ENCODE measurements around the gene NPL. TPM values are rescaled to one million over a fixed set of nuclear protein-coding genes. Genes with fewer than 3 reads are reported as not detected.

The NPL gene
- total RNA-seq, 1 experiment from 2014 or later, result 2.4 TPM

- H3K4me2 ChIP-seq (ENCODE audit: insufficient read depth, insufficient read length, low read length), result no peak overlapping the region
- no peak overlapping the region for H2AK5ac ChIP-seq (ENCODE audit: insufficient read length, low read length)
- H3K4ac ChIP-seq (ENCODE audit: low read depth, low read length), result no peak overlapping the region
- no peak for DNase-seq
- no peaks in the 10 kb centered on the region for H3K9me3 ChIP-seq (ENCODE audit: control insufficient read depth, low read depth, low read length)
- WGBS (ENCODE audit: extremely low coverage, insufficient read length, low lambda C conversion rate), result no CpG with 5 or more reads among the region's 2 CpGs
- H3K23ac ChIP-seq (ENCODE audit: insufficient read length, low read depth, low read length), result no peak overlapping the region
- H3K4me3 Mint-ChIP-seq, result no peak overlapping the region
- H3K79me2 ChIP-seq (ENCODE audit: insufficient read depth, low read length), result no peaks in the 10 kb centered on the region
- H3K27ac ChIP-seq (ENCODE audit: insufficient read length, low read depth, low read length), result no peak overlapping the region
- no peak overlapping the region for H2BK20ac ChIP-seq (ENCODE audit: low read depth, low read length, poor library complexity, severe bottlenecking)
- H3K9me3 Mint-ChIP-seq, result no peaks in the 10 kb centered on the region
- no peak overlapping the region for H3K14ac ChIP-seq (ENCODE audit: insufficient read depth, low read length)
- H2BK5ac ChIP-seq (ENCODE audit: insufficient read length, low read length), result no peak overlapping the region
- H3K18ac ChIP-seq (ENCODE audit: insufficient read length, low read depth, low read length), result no peak overlapping the region
- H3K79me1 ChIP-seq (ENCODE audit: insufficient read depth, low read depth, low read length, poor library complexity, severe bottlenecking), result no peaks in the 10 kb centered on the region
- H3K4me1 ChIP-seq (ENCODE audit: insufficient read depth, low read length), result peaks cover 3% of the 10 kb centered on the region; the same call in 1 of the 2 replicates
- H4K91ac ChIP-seq (ENCODE audit: insufficient read length, low read depth, low read length), result no peak overlapping the region
- no peak overlapping the region for H2BK120ac ChIP-seq (ENCODE audit: low read depth, low read length, poor library complexity, severe bottlenecking)
- no peak for TF ChIP-seq CTCF (conservative IDR thresholded peaks at IDR 0.05)
- no peak overlapping the region for H2BK12ac ChIP-seq (ENCODE audit: insufficient read length, low read depth, low read length)
- H3K27me3 ChIP-seq (ENCODE audit: insufficient read depth, low read length), result peaks cover 18% of the 10 kb centered on the region; the same call in 1 of the 2 replicates
- no peak overlapping the region for H4K5ac ChIP-seq (ENCODE audit: insufficient read length, low read depth, low read length)
- H4K20me1 ChIP-seq (ENCODE audit: control insufficient read depth, insufficient read depth, insufficient read length), result no peaks in the 10 kb centered on the region
- H3K36me3 Mint-ChIP-seq (ENCODE audit: insufficient read depth in 1 of 3, low read depth in 3 of 3), result no peaks in the 10 kb centered on the region
- no peak overlapping the region for H3K9ac ChIP-seq (ENCODE audit: extremely low read depth, insufficient read length, low read length)
- H3T11ph ChIP-seq (ENCODE audit: low read length), result no peak overlapping the region
- peaks cover 8% of the 10 kb centered on the region for H3K23me2 ChIP-seq (ENCODE audit: insufficient read length, low read depth, low read length, poor library complexity, severe bottlenecking)
- H3K27ac Mint-ChIP-seq, result no peak overlapping the region
- no peak overlapping the region for H3K56ac ChIP-seq (ENCODE audit: insufficient read length, low read depth, low read length)
- H3K27me3 Mint-ChIP-seq (ENCODE audit: low read depth), result peaks cover 36% of the 10 kb centered on the region
- H3K4me1 Mint-ChIP-seq, result peaks cover 16 to 30% of the 10 kb centered on the region in 2 experiments
- no peak overlapping the region for H4K8ac ChIP-seq (replicated peaks; ENCODE audit: insufficient read length, low read depth, low read length)
- H2AFZ ChIP-seq (ENCODE audit: low read length), result no peak overlapping the region
- H2BK15ac ChIP-seq (ENCODE audit: low read depth, low read length), result no peak overlapping the region
Measured at GRCh38 chr1:182785181-182785580, 4.4 kb upstream of the NPL start.
